Measurements from ENCODE around the gene FAM219A.
A peak's percentile ranks its signal among the peaks of the same experiment; 100 is the strongest.
"Not testable (repeated sequence)": the region's sequence is repeated elsewhere in the genome, so short reads cannot be mapped to it uniquely, and the experiment has no call there.

Gene FAM219A

GRCh38 chr9:34446468-34446891 lies 11.9 kb downstream of the FAM219A start:
- no peak for DNase-seq

GRCh38 chr9:34443976-34444375 lies 14.4 kb downstream of the FAM219A start:
- no peak for DNase-seq

GRCh38 chr9:34443533-34443932 lies 14.8 kb downstream of the FAM219A start:
- DNase-seq: no peak

GRCh38 chr9:34442770-34443169 lies 15.6 kb downstream of the FAM219A start:
- no peak for DNase-seq

GRCh38 chr9:34440017-34440416 lies 18.4 kb downstream of the FAM219A start:
- no peak for DNase-seq

- DNase-seq: not testable (repeated sequence)
These were observed 19.9 kb downstream of the FAM219A start for GRCh38 chr9:34438465-34438864.

GRCh38 chr9:34437926-34438307 lies 20.5 kb downstream of the FAM219A start:
- not testable (repeated sequence) for DNase-seq

- DNase-seq: peak in 12 of 56 donors; percentile 4 to 59 (median 18)
These were observed 21.1 kb downstream of the FAM219A start for GRCh38 chr9:34437006-34437925.

GRCh38 chr9:34431667-34432066 lies 26.7 kb downstream of the FAM219A start:
- no peak for DNase-seq

- DNase-seq: peak in 27 of 56 donors; percentile 2 to 56 (median 19)
These were observed 27.4 kb downstream of the FAM219A start for GRCh38 chr9:34430843-34431437.

- DNase-seq: peak in 6 of 56 donors; percentile 12 to 28 (median 17)
These were observed 29.9 kb downstream of the FAM219A start for GRCh38 chr9:34428325-34428958.

GRCh38 chr9:34426347-34427074 lies 31.9 kb downstream of the FAM219A start:
- DNase-seq: no peak

- DNase-seq: no peak
These were observed 38.5 kb downstream of the FAM219A start for GRCh38 chr9:34419716-34420504.

- no peak for DNase-seq
These were observed 40.6 kb downstream of the FAM219A start for GRCh38 chr9:34417734-34418133.

- DNase-seq: peak in 12 of 56 donors; percentile 10 to 54 (median 34)
These were observed 45.0 kb downstream of the FAM219A start for GRCh38 chr9:34413231-34413852.

- no peak for DNase-seq
These were observed 46.0 kb downstream of the FAM219A start for GRCh38 chr9:34412336-34412735.

- DNase-seq: no peak
These were observed 49.2 kb downstream of the FAM219A start for GRCh38 chr9:34409154-34409553.

- no peak for DNase-seq
These were observed 50.2 kb downstream of the FAM219A start for GRCh38 chr9:34408173-34408572.

- DNase-seq: no peak
These were observed 52.2 kb downstream of the FAM219A start for GRCh38 chr9:34406219-34406618.

- peak in 4 of 56 donors; percentile 3 to 13 (median 10) for DNase-seq
These were observed 52.7 kb downstream of the FAM219A start for GRCh38 chr9:34405719-34406118.

Measured in amygdala (tissue), 56 donors.